Caco-2 (cell line): ENCODE measurements around the gene REG3A. TPM values are rescaled to one million over a fixed set of nuclear protein-coding genes. Genes with fewer than 3 reads are reported as not detected.

ENCODE experiments used
- BruUV-seq: library from RNA; stranded (reverse); fragments of 400-500 nt; replicated peaks from 2 replicates; lab custom pipeline; 2021; lab: Mats Ljungman, UMichigan
- CTCF ChIA-PET: fragments of 300-600 bp; sonication (Branson Sonifier 250); formaldehyde crosslinking; loops from one replicate; lab custom pipeline; 2022; ENCODE audit warnings: antibody characterized with exemption; lab: Charles Lee
- POLR2A ChIA-PET: fragments of 300-600 bp; sonication (Branson Sonifier 250); formaldehyde crosslinking; loops from one replicate; lab custom pipeline; 2022; ENCODE audit warnings: antibody characterized with exemption; lab: Charles Lee
- DNase-seq, 2 experiments: peaks; one replicate each; pipeline versions ENCODE4 v3.0.0 to v3.0.0-alpha.2; 2020 to 2022
- H3K27me3 ChIP-seq: replicated peaks from 2 replicates; pipeline ENCODE4 v1.6.0; 2011; ENCODE audit warnings: low read length; ENCODE audit not compliant: control insufficient read depth, insufficient read depth
- H3K36me3 ChIP-seq: 2 replicates; pipeline ENCODE4 v1.5.1; 2011; ENCODE audit warnings: low read length; ENCODE audit not compliant: control insufficient read depth, insufficient read depth
- H3K4me1 ChIP-seq: fragments of 250-450 bp; sonication (Bioruptor Pico); 2 replicates; pipeline ENCODE4 v1.5.1; 2020; ENCODE audit warnings: mild to moderate bottlenecking
- H3K4me3 ChIP-seq: 2 replicates; pipeline ENCODE4 v1.5.1; 2011; ENCODE audit warnings: low read depth, mild to moderate bottlenecking, control low read depth, low read length
- H3K9me3 ChIP-seq: fragments of 250-450 bp; sonication (Bioruptor Pico); 2 replicates; pipeline ENCODE4 v1.5.1; 2020; ENCODE audit warnings: mild to moderate bottlenecking, moderate library complexity
- H3K27ac Mint-ChIP-seq: one replicate; pipeline ENCODE4 v1.8.0; 2022; ENCODE audit warnings: mixed read lengths; ENCODE audit not compliant: unreplicated experiment
- H3K27me3 Mint-ChIP-seq: one replicate; pipeline ENCODE4 v1.8.0; 2022; ENCODE audit warnings: mixed read lengths; ENCODE audit not compliant: insufficient read depth, unreplicated experiment
- H3K36me3 Mint-ChIP-seq: one replicate; pipeline ENCODE4 v1.8.0; 2022; ENCODE audit warnings: mild to moderate bottlenecking, mixed read lengths; ENCODE audit not compliant: insufficient read depth, unreplicated experiment
- H3K4me1 Mint-ChIP-seq: one replicate; pipeline ENCODE4 v1.8.0; 2022; ENCODE audit warnings: low read depth, mixed read lengths; ENCODE audit not compliant: unreplicated experiment
- H3K4me3 Mint-ChIP-seq: one replicate; pipeline ENCODE4 v1.8.0; 2022; ENCODE audit warnings: mild to moderate bottlenecking, moderate library complexity, mixed read lengths; ENCODE audit not compliant: unreplicated experiment
- H3K9me3 Mint-ChIP-seq: one replicate; pipeline ENCODE4 v1.8.0; 2022; ENCODE audit warnings: mixed read lengths; ENCODE audit not compliant: unreplicated experiment
- intact Hi-C: fragments of 100-400 bp; cut with micrococcal nuclease; formaldehyde crosslinking; loops from one replicate; pipeline ENCODE4 v1.10.0; 2022; ENCODE audit not compliant: unreplicated experiment
- total RNA-seq: library from RNA; stranded (reverse); gene quantifications from 2 replicates; pipeline ENCODE4 v1.2.3, GENCODE V29; 2022
- TF ChIP-seq, protein P1 (sequence below), 2 experiments: fragments of 200-600 bp in 1 of 2; IDR thresholded peaks; 1 replicate in 1 of 2; 2 replicates in 1 of 2; pipeline versions ENCODE4 v1.5.1 to v1.8.0; 2011 to 2022; ENCODE audit warnings: antibody characterized with exemption in 1 of 2, control low read depth in 1 of 2, inconsistent platforms in 1 of 2, low read depth in 1 of 2, low read length in 1 of 2, mild to moderate bottlenecking in 1 of 2, moderate library complexity in 1 of 2; ENCODE audit not compliant: insufficient read depth in 1 of 2, severe bottlenecking in 1 of 2, unreplicated experiment in 1 of 2

REG3A gene
- total RNA-seq, 1 experiment from 2014 or later = 0.45 TPM

DNA sequence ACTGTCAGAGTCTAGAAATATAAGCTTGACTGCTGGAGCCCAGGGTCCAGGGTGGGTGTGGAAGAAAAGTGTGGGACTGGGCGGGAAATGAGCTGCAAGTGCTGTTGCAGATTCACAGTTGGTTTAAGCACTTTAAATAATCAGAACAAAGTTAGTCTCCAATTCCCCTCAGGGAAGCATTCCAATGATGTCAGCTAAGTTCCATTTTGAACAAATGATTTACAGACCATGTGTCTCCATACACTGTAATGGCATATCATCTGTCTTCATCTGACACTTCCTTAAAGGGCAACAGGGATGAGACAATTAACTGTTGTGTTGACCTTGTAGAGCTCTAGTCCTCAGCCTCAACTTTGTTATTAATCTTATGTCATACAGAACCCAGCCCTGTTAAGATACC is 31.5 kb upstream of the REG3A start:
- H3K9me3 ChIP-seq = no peaks in the 10 kb centered on the region
- Mint-ChIP-seq H3K4me1 (peaks cover 14% of the 10 kb centered on the region), H3K36me3 (no peaks in the 10 kb centered on the region), H3K27me3 (no peaks in the 10 kb centered on the region), H3K4me3 (no peak overlapping the region), H3K27ac (peak overlapping the region; percentile 25), H3K9me3 (peaks cover 6% of the 10 kb centered on the region)
- no peaks in the 10 kb centered on the region for H3K27me3 ChIP-seq
- H3K4me1 ChIP-seq = peaks cover 11% of the 10 kb centered on the region
- no TSS peak for BruUV-seq
- TF ChIP-seq, protein P1, sequence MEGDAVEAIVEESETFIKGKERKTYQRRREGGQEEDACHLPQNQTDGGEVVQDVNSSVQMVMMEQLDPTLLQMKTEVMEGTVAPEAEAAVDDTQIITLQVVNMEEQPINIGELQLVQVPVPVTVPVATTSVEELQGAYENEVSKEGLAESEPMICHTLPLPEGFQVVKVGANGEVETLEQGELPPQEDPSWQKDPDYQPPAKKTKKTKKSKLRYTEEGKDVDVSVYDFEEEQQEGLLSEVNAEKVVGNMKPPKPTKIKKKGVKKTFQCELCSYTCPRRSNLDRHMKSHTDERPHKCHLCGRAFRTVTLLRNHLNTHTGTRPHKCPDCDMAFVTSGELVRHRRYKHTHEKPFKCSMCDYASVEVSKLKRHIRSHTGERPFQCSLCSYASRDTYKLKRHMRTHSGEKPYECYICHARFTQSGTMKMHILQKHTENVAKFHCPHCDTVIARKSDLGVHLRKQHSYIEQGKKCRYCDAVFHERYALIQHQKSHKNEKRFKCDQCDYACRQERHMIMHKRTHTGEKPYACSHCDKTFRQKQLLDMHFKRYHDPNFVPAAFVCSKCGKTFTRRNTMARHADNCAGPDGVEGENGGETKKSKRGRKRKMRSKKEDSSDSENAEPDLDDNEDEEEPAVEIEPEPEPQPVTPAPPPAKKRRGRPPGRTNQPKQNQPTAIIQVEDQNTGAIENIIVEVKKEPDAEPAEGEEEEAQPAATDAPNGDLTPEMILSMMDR (IDR thresholded peaks at IDR 0.05; ENCODE audit: insufficient read depth in 1 of 2, low read depth in 1 of 2, low read length in 1 of 2, severe bottlenecking in 1 of 2, unreplicated experiment in 1 of 2) = no peak
- H3K36me3 ChIP-seq = no peaks in the 10 kb centered on the region
- peak in 1 of 2 experiments; percentile 19 for DNase-seq
- intact Hi-C loops = no loop called here
- ChIA-PET CTCF (interaction anchor here (0.7 kb wide), 1 partner anchor 750 kb away, joined by 3 read pairs; no protein-coding TSS in a partner anchor), POLR2A (no interaction called here)
- H3K4me3 ChIP-seq = no peak overlapping the region

DNA sequence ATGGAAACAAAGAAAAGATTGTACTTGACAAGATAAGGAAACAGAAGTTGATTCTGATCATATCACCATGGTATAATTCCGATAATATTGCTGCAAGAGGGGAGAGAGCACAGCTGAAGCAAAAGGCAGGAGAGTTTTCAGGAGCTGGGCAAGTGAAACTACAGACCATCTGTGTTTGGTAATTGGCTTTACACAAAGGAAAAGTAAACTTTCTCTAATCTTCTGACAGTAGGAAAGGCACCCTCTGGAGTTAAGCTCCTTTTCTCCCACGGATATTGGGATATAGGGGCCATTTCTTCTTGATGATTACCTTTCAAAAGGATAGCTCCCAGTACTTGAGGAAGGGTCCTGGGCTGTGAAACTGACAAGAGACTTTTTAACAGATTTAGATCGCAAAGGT is 29.9 kb upstream of the REG3A start:
- Histone ChIP-seq H3K27me3 (no peaks in the 10 kb centered on the region), H3K9me3 (no peaks in the 10 kb centered on the region), H3K4me3 (no peak overlapping the region), H3K4me1 (peaks cover 11% of the 10 kb centered on the region), H3K36me3 (no peaks in the 10 kb centered on the region)
- intact Hi-C loops = no loop called here
- CTCF ChIA-PET = no interaction called here
- BruUV-seq = no TSS peak
- Mint-ChIP-seq H3K9me3 (peaks cover 10% of the 10 kb centered on the region), H3K27ac (no peak overlapping the region), H3K4me1 (peaks cover 14% of the 10 kb centered on the region), H3K27me3 (no peaks in the 10 kb centered on the region), H3K4me3 (no peak overlapping the region), H3K36me3 (no peaks in the 10 kb centered on the region)
- DNase-seq = no peak
- TF ChIP-seq, protein P1 (IDR thresholded peaks at IDR 0.05; ENCODE audit: insufficient read depth in 1 of 2, low read depth in 1 of 2, low read length in 1 of 2, severe bottlenecking in 1 of 2, unreplicated experiment in 1 of 2) = no peak
- POLR2A ChIA-PET = no interaction called here

DNA sequence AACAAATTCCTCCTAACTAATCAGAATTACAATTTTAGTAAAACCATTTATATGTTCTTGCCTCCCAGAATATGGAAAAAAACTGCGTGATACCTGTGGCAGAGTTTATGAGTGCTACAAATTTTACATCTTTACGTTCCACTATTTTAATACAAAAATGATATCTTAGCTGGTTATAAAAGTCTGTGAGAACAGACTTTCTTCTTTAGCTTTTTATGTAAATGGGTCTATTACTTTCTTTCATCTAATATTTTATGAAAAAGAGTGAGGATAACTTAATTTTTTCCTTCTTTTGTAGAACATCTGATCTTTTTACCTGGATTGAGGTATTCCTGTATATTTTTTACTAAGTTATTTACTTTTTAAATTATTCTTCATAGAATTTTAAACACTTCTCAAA is 22.1 kb upstream of the REG3A start:
- H3K36me3 ChIP-seq = no peaks in the 10 kb centered on the region
- no peaks in the 10 kb centered on the region for H3K36me3 Mint-ChIP-seq
- H3K27ac Mint-ChIP-seq = no peak overlapping the region
- no peaks in the 10 kb centered on the region for H3K4me1 Mint-ChIP-seq
- no peak overlapping the region for H3K4me3 ChIP-seq
- peaks cover 11% of the 10 kb centered on the region for H3K9me3 ChIP-seq
- no peaks in the 10 kb centered on the region for H3K27me3 Mint-ChIP-seq
- CTCF ChIA-PET = no interaction called here
- no peaks in the 10 kb centered on the region for H3K27me3 ChIP-seq
- DNase-seq = no peak
- POLR2A ChIA-PET = no interaction called here
- H3K4me3 Mint-ChIP-seq = no peak overlapping the region
- no TSS peak for BruUV-seq
- peaks cover 26% of the 10 kb centered on the region for H3K9me3 Mint-ChIP-seq
- TF ChIP-seq, protein P1 (IDR thresholded peaks at IDR 0.05; ENCODE audit: insufficient read depth in 1 of 2, low read depth in 1 of 2, low read length in 1 of 2, severe bottlenecking in 1 of 2, unreplicated experiment in 1 of 2) = no peak
- no peaks in the 10 kb centered on the region for H3K4me1 ChIP-seq
- intact Hi-C loops = no loop called here
